Left ventricle myocardium inferior (tissue), 1 donor: ENCODE data around the gene SLAMF7. TPM values are rescaled to one million over a fixed set of nuclear protein-coding genes. Genes with fewer than 3 reads are reported as not detected.

ENCODE experiments used
- DNase-seq: peaks from one replicate; pipeline ENCODE4 v3.0.0-alpha.2; 2020
- H3K27ac ChIP-seq: fragments of 200-600 bp; replicated peaks from 2 replicates; pipeline ENCODE4 v1.8.0; 2021
- H3K27me3 ChIP-seq: fragments of 200-600 bp; 2 replicates; pipeline ENCODE4 v1.8.0; 2021; ENCODE audit warnings: low read depth
- H3K36me3 ChIP-seq: fragments of 200-600 bp; 2 replicates; pipeline ENCODE4 v1.8.0; 2021
- H3K4me1 ChIP-seq: fragments of 200-600 bp; 2 replicates; pipeline ENCODE4 v1.8.0; 2021
- H3K4me3 ChIP-seq: fragments of 200-600 bp; 2 replicates; pipeline ENCODE4 v1.8.0; 2021; ENCODE audit warnings: mild to moderate bottlenecking, moderate library complexity
- H3K9me3 ChIP-seq: fragments of 200-600 bp; replicated peaks from 2 replicates; pipeline ENCODE4 v1.8.0; 2021
- CTCF ChIP-seq: fragments of 200-600 bp; IDR thresholded peaks from 2 replicates; pipeline ENCODE4 v1.8.0; 2021; ENCODE audit warnings: antibody characterized with exemption, mild to moderate bottlenecking, borderline replicate concordance
- intact Hi-C: fragments of 100-400 bp; cut with micrococcal nuclease; formaldehyde crosslinking; loops from one replicate; pipeline ENCODE4 v1.11.0; 2022
- total RNA-seq: library from RNA; stranded (reverse); fragmentation: NEBNext Ultra II Directional; extraction: Animal tissue kit (Norgen Biotek cat#: 25700); gene quantifications from one replicate; pipeline ENCODE4 v1.2.1, GENCODE V29; 2021
- donor health status: DM: no; HTN: yes; CAD: no; lungs with severe emphysema.

Gene SLAMF7
- total RNA-seq, 1 donor from 2014 or later: 0.36 TPM

GRCh38 chr1:160795951-160796383 is 56.9 kb downstream of the SLAMF7 start, which contains the start of gene LY9:
Gene LY9, plus strand, starts transcription at chr1:160796174. Its CDS starts 14 bp downstream, at chr1:160796188.
- no peak within 1 kb of the TSS for H3K4me3 ChIP-seq

GRCh38 chr1:160797271-160797709 is 58.2 kb downstream of the SLAMF7 start:
- no peak overlapping the region for H3K4me3 ChIP-seq
- intact Hi-C loops: no loop called here
- no peaks in the 10 kb centered on the region for H3K27me3 ChIP-seq
- no peaks in the 10 kb centered on the region for H3K9me3 ChIP-seq
- DNase-seq: no peak
- TF ChIP-seq CTCF: no peak
- no peaks in the 10 kb centered on the region for H3K36me3 ChIP-seq
- H3K4me1 ChIP-seq: no peaks in the 10 kb centered on the region
- no peak overlapping the region for H3K27ac ChIP-seq

More at GRCh38 chr1:160795951-160796383, 56.9 kb downstream of the SLAMF7 start, which contains the start of gene LY9:
- no peaks in the 10 kb centered on the region for H3K9me3 ChIP-seq
- TF ChIP-seq CTCF: no peak
- no peaks in the 10 kb centered on the region for H3K4me1 ChIP-seq
- H3K36me3 ChIP-seq: no peaks in the 10 kb centered on the region
- no peak for DNase-seq
- intact Hi-C loops: no loop called here
- H3K27ac ChIP-seq: no peak within 1 kb of the TSS
- no peaks in the 10 kb centered on the region for H3K27me3 ChIP-seq

GRCh38 chr1:160797861-160798273 is 58.8 kb downstream of the SLAMF7 start:
- Histone ChIP-seq H3K27ac (no peak overlapping the region), H3K9me3 (no peaks in the 10 kb centered on the region), H3K36me3 (no peaks in the 10 kb centered on the region), H3K4me3 (no peak overlapping the region), H3K27me3 (no peaks in the 10 kb centered on the region), H3K4me1 (no peaks in the 10 kb centered on the region)
- no peak for TF ChIP-seq CTCF
- intact Hi-C loops: no loop called here
- no peak for DNase-seq

DNA sequence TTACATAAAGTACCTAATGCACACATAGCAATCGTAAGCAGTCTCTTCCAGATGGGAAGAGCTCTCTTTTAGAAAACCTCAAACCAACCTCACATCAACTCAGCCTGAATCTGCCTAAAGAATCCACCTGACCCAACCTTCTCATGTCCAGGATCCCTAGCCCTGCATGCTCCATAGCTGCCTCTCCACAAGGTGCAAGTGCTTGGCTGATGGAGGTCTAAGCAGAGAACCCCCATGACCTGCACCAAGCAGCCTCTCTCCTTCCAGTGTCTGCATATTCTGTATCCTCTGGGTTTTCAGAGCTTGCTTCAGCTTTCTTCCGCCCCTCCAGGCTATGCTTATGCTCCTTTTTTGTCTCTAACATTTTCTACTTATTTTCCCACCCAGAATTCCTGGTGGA is 59.4 kb downstream of the SLAMF7 start:
- Histone ChIP-seq H3K4me3 (no peak overlapping the region), H3K9me3 (no peaks in the 10 kb centered on the region), H3K27me3 (no peaks in the 10 kb centered on the region), H3K27ac (no peak overlapping the region), H3K36me3 (no peaks in the 10 kb centered on the region), H3K4me1 (no peaks in the 10 kb centered on the region)
- TF ChIP-seq CTCF: no peak
- DNase-seq: no peak
- intact Hi-C loops: no loop called here

DNA sequence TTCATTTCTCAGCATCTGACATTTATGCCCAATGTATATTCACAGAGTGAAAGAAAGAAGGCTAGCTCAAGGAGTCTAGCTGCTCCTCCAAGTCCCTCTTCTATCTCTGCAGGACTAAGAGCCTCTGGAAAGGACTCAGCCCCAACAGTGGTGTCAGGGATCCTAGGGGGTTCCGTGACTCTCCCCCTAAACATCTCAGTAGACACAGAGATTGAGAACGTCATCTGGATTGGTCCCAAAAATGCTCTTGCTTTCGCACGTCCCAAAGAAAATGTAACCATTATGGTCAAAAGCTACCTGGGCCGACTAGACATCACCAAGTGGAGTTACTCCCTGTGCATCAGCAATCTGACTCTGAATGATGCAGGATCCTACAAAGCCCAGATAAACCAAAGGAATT is 60.6 kb downstream of the SLAMF7 start:
- H3K27me3 ChIP-seq: no peaks in the 10 kb centered on the region
- H3K4me1 ChIP-seq: no peaks in the 10 kb centered on the region
- H3K4me3 ChIP-seq: no peak overlapping the region
- no peak for DNase-seq
- TF ChIP-seq CTCF: no peak
- H3K27ac ChIP-seq: no peak overlapping the region
- intact Hi-C loops: no loop called here
- H3K9me3 ChIP-seq: no peaks in the 10 kb centered on the region
- H3K36me3 ChIP-seq: no peaks in the 10 kb centered on the region
